Measurements from ENCODE around the gene KLK3. TPM values are rescaled to one million over a fixed set of nuclear protein-coding genes. Genes with fewer than 3 reads are reported as not detected.

Gene KLK3
- total RNA-seq, 1 experiment from 2014 or later, result not detected

DNA sequence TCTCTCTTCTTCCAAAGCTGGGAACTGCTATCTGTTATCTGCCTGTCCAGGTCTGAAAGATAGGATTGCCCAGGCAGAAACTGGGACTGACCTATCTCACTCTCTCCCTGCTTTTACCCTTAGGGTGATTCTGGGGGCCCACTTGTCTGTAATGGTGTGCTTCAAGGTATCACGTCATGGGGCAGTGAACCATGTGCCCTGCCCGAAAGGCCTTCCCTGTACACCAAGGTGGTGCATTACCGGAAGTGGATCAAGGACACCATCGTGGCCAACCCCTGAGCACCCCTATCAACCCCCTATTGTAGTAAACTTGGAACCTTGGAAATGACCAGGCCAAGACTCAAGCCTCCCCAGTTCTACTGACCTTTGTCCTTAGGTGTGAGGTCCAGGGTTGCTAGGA is 5.1 kb downstream of the KLK3 start:
- H3K27ac ChIP-seq (ENCODE audit: low read length), result no peak overlapping the region
- H3K9me3 ChIP-seq (ENCODE audit: low read length), result no peaks in the 10 kb centered on the region
- no peaks in the 10 kb centered on the region for H3K9me2 ChIP-seq (replicated peaks; ENCODE audit: low read length)
- BruUV-seq (replicated peaks), result no TSS peak
- no peaks in the 10 kb centered on the region for H3K4me1 ChIP-seq (ENCODE audit: insufficient read depth, low read length)
- H3K4me3 ChIP-seq (ENCODE audit: low read length), result no peak overlapping the region
- no peak overlapping the region for H2AFZ ChIP-seq (ENCODE audit: low read length)
- no peaks in the 10 kb centered on the region for H3K36me3 ChIP-seq (ENCODE audit: low read depth, low read length)
- H3K9ac ChIP-seq (ENCODE audit: low read length), result no peak overlapping the region
- no peaks in the 10 kb centered on the region for H3F3A ChIP-seq (ENCODE audit: low read length, unreplicated experiment)
- ATAC-seq, result no peak
- no peak overlapping the region for H3K4me2 ChIP-seq (ENCODE audit: low read length)
- H3K27me3 ChIP-seq (ENCODE audit: low read length), result peaks cover 92% of the 10 kb centered on the region
- no peaks in the 10 kb centered on the region for H4K20me1 ChIP-seq (ENCODE audit: low read length)
- no peaks in the 10 kb centered on the region for H3K79me2 ChIP-seq (ENCODE audit: low read length)
- intact Hi-C loops (cut with micrococcal nuclease), result no loop called here
- ChIA-PET POLR2A (ENCODE audit: unreplicated experiment) (no interaction called here), CTCF (no interaction called here)
- no peak for DNase-seq
- TF ChIP-seq EZH2phosphoT487 (IDR thresholded peaks at IDR 0.05; ENCODE audit: borderline replicate concordance, low read length), result no peak
- TF ChIP-seq, protein P1, sequence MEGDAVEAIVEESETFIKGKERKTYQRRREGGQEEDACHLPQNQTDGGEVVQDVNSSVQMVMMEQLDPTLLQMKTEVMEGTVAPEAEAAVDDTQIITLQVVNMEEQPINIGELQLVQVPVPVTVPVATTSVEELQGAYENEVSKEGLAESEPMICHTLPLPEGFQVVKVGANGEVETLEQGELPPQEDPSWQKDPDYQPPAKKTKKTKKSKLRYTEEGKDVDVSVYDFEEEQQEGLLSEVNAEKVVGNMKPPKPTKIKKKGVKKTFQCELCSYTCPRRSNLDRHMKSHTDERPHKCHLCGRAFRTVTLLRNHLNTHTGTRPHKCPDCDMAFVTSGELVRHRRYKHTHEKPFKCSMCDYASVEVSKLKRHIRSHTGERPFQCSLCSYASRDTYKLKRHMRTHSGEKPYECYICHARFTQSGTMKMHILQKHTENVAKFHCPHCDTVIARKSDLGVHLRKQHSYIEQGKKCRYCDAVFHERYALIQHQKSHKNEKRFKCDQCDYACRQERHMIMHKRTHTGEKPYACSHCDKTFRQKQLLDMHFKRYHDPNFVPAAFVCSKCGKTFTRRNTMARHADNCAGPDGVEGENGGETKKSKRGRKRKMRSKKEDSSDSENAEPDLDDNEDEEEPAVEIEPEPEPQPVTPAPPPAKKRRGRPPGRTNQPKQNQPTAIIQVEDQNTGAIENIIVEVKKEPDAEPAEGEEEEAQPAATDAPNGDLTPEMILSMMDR (conservative IDR thresholded peaks at IDR 0.05; ENCODE audit: low read depth, low read length), result no peak
- no peak for TF ChIP-seq EZH2 (IDR thresholded peaks at IDR 0.05; ENCODE audit: low read length, unreplicated experiment)

DNA sequence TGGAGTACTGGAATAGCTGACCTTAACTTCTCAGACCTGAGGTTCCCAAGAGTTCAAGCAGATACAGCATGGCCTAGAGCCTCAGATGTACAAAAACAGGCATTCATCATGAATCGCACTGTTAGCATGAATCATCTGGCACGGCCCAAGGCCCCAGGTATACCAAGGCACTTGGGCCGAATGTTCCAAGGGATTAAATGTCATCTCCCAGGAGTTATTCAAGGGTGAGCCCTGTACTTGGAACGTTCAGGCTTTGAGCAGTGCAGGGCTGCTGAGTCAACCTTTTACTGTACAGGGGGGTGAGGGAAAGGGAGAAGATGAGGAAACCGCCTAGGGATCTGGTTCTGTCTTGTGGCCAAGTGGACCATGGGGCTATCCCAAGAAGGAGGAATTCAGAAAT is 6.3 kb downstream of the KLK3 start:
- Histone ChIP-seq H3K9me3 (ENCODE audit: low read length) (no peaks in the 10 kb centered on the region), H3K27me3 (ENCODE audit: low read length) (peaks cover 89% of the 10 kb centered on the region), H2AFZ (ENCODE audit: low read length) (no peak overlapping the region)

More for the DNA sequence above, 6.3 kb downstream of the KLK3 start:
- no peaks in the 10 kb centered on the region for H3F3A ChIP-seq (ENCODE audit: low read length, unreplicated experiment)
- H3K4me2 ChIP-seq (ENCODE audit: low read length), result no peak overlapping the region
- ChIA-PET CTCF (no interaction called here), POLR2A (ENCODE audit: unreplicated experiment) (no interaction called here)
- peak; percentile 69 for DNase-seq
- ATAC-seq, result peak; percentile 24; the same call in 1 of the 2 replicates
- H3K9me2 ChIP-seq (replicated peaks; ENCODE audit: low read length), result no peaks in the 10 kb centered on the region
- no peaks in the 10 kb centered on the region for H3K36me3 ChIP-seq (ENCODE audit: low read depth, low read length)
- intact Hi-C loops (cut with micrococcal nuclease), result no loop called here
- no TSS peak for BruUV-seq (replicated peaks)
- H3K79me2 ChIP-seq (ENCODE audit: low read length), result no peaks in the 10 kb centered on the region
- TF ChIP-seq EZH2phosphoT487 (IDR thresholded peaks at IDR 0.05; ENCODE audit: borderline replicate concordance, low read length), result no peak
- TF ChIP-seq, protein P1 (conservative IDR thresholded peaks at IDR 0.05; ENCODE audit: low read depth, low read length), result no peak
- no peak for TF ChIP-seq EZH2 (IDR thresholded peaks at IDR 0.05; ENCODE audit: low read length, unreplicated experiment)
- no peak overlapping the region for H3K9ac ChIP-seq (ENCODE audit: low read length)
- no peaks in the 10 kb centered on the region for H4K20me1 ChIP-seq (ENCODE audit: low read length)
- no peak overlapping the region for H3K27ac ChIP-seq (ENCODE audit: low read length)
- no peaks in the 10 kb centered on the region for H3K4me1 ChIP-seq (ENCODE audit: insufficient read depth, low read length)
- H3K4me3 ChIP-seq (ENCODE audit: low read length), result no peak overlapping the region
